Forelimb muscle (tissue), 1 donor: Measurements from ENCODE around the gene DUSP23. TPM values are rescaled to one million over a fixed set of nuclear protein-coding genes. Genes with fewer than 3 reads are reported as not detected.

Experiments
- DNase-seq: peaks from one replicate; pipeline ENCODE4 v3.0.0-alpha.2; 2013; ENCODE audit warnings: low read depth
- polyA plus RNA-seq: library from polyadenylated mRNA; unstranded; fragments of 120-200 nt; gene quantifications from one replicate; pipeline ENCODE4 v1.2.1, GENCODE V29; 2013; ENCODE audit not compliant: insufficient read length

The DUSP23 gene
- polyA plus RNA-seq, 1 donor = 7.9 TPM

- no peak for DNase-seq
Measured at GRCh38 chr1:159786465-159786864, 5.7 kb downstream of the DUSP23 start.

- no peak for DNase-seq
Measured at GRCh38 chr1:159786966-159787365, 6.2 kb downstream of the DUSP23 start.

- DNase-seq = no peak
Measured at GRCh38 chr1:159790237-159790917, 9.6 kb downstream of the DUSP23 start.

- DNase-seq = no peak
Measured at GRCh38 chr1:159791031-159791430, 10.3 kb downstream of the DUSP23 start.

- DNase-seq = no peak
Measured at GRCh38 chr1:159791461-159791860, 10.7 kb downstream of the DUSP23 start.

- no peak for DNase-seq
Measured at GRCh38 chr1:159795534-159795933, 14.8 kb downstream of the DUSP23 start.

GRCh38 chr1:159798893-159799292, 18.1 kb downstream of the DUSP23 start:
- peak; percentile 39 for DNase-seq

- DNase-seq = no peak
Measured at GRCh38 chr1:159799446-159799985, 18.8 kb downstream of the DUSP23 start.

GRCh38 chr1:159800177-159800930, 19.6 kb downstream of the DUSP23 start:
- no peak for DNase-seq

GRCh38 chr1:159802111-159802510, 21.3 kb downstream of the DUSP23 start, which contains the start of gene FCRL6:
Gene FCRL6, plus strand, starts transcription at chr1:159802360. Its CDS starts 65 bp downstream, at chr1:159802425.
- no peak for DNase-seq

GRCh38 chr1:159803956-159804689, 23.4 kb downstream of the DUSP23 start:
- DNase-seq = no peak

GRCh38 chr1:159804924-159805323, 24.2 kb downstream of the DUSP23 start:
- DNase-seq = no peak

GRCh38 chr1:159815926-159816325, 35.2 kb downstream of the DUSP23 start:
- no peak for DNase-seq

GRCh38 chr1:159817276-159818041, 36.7 kb downstream of the DUSP23 start:
- DNase-seq = no peak

- no peak for DNase-seq
Measured at GRCh38 chr1:159821171-159821867, 40.6 kb downstream of the DUSP23 start.

- no peak for DNase-seq
Measured at GRCh38 chr1:159823406-159823805, 42.6 kb downstream of the DUSP23 start.

GRCh38 chr1:159825564-159825963, 44.8 kb downstream of the DUSP23 start:
- no peak for DNase-seq

GRCh38 chr1:159826441-159827101, 45.8 kb downstream of the DUSP23 start, which contains the start of gene SLAMF8:
Gene SLAMF8, plus strand, starts transcription at chr1:159826873. Its CDS starts 26 bp downstream, at chr1:159826899.
- no peak for DNase-seq

GRCh38 chr1:159827102-159827490, 46.3 kb downstream of the DUSP23 start:
- no peak for DNase-seq

- no peak for DNase-seq
Measured at GRCh38 chr1:159827549-159827948, 46.8 kb downstream of the DUSP23 start.
